Activated CD4-positive, alpha-beta T cell treated with anti-CD3 and anti-CD28 coated beads, Interleukin-10, Interleukin-2, amounts not matched to agents 100 ng/mL and 50 ng/mL, durations not matched to agents 16 hours and 8 hours (primary cell): ENCODE data around the gene GTPBP2.
"Not testable (repeated sequence)": the region's sequence is repeated elsewhere in the genome, so short reads cannot be mapped to it uniquely, and the experiment has no call there.

Experiments
- DNase-seq: peaks from one replicate; pipeline ENCODE4 v3.0.0-alpha.2; 2020

Gene GTPBP2

GRCh38 chr6:43658161-43658560, 29.1 kb upstream of the GTPBP2 start:
- DNase-seq = no peak

GRCh38 chr6:43657221-43657802, 28.2 kb upstream of the GTPBP2 start:
- no peak for DNase-seq

- not testable (repeated sequence) for DNase-seq
Observed at GRCh38 chr6:43652822-43653221, 23.8 kb upstream of the GTPBP2 start.

GRCh38 chr6:43648248-43648647, 19.2 kb upstream of the GTPBP2 start:
- DNase-seq = no peak

- DNase-seq = no peak
Observed at GRCh38 chr6:43647613-43648012, 18.5 kb upstream of the GTPBP2 start.

- no peak for DNase-seq
Observed at GRCh38 chr6:43645613-43645964, 16.5 kb upstream of the GTPBP2 start.

- peak; percentile 58 for DNase-seq
Observed at GRCh38 chr6:43644940-43645612, 16.0 kb upstream of the GTPBP2 start, which contains the start of gene RSPH9. Gene RSPH9 (plus strand): TSS chr6:43645036. CDS start chr6:43645099, 63 bp downstream.

GRCh38 chr6:43639984-43640800, 11.1 kb upstream of the GTPBP2 start:
- DNase-seq = no peak

GRCh38 chr6:43636308-43636659, 7.2 kb upstream of the GTPBP2 start:
- peak; percentile 28 for DNase-seq

- peak; percentile 91 for DNase-seq
Observed at GRCh38 chr6:43635387-43636307, 6.6 kb upstream of the GTPBP2 start, which contains the start of gene MAD2L1BP. Gene MAD2L1BP (plus strand): TSS chr6:43635840. CDS start chr6:43635876, 36 bp downstream.

GRCh38 chr6:43634702-43635303, 5.7 kb upstream of the GTPBP2 start:
- no peak for DNase-seq

GRCh38 chr6:43633002-43633401, 3.9 kb upstream of the GTPBP2 start:
- DNase-seq = not testable (repeated sequence)

GRCh38 chr6:43630980-43631619, 2.0 kb upstream of the GTPBP2 start:
- DNase-seq = no peak

- DNase-seq = peak; percentile 97
Observed at GRCh38 chr6:43629505-43630300, 639 bp upstream of the GTPBP2 start.

- DNase-seq = peak; percentile 69
Observed at GRCh38 chr6:43628393-43629103, 516 bp downstream of the GTPBP2 start.

GRCh38 chr6:43627008-43627825, 1.8 kb downstream of the GTPBP2 start:
- peak; percentile 47 for DNase-seq

- DNase-seq = no peak
Observed at GRCh38 chr6:43625393-43625992, 3.6 kb downstream of the GTPBP2 start.

GRCh38 chr6:43624786-43625288, 4.2 kb downstream of the GTPBP2 start:
- no peak for DNase-seq
